Measurements from ENCODE around the gene POU3F1. TPM values are rescaled to one million over a fixed set of nuclear protein-coding genes. Genes with fewer than 3 reads are reported as not detected.
"Not testable (repeated sequence)": the region's sequence is repeated elsewhere in the genome, so short reads cannot be mapped to it uniquely, and the experiment has no call there.

Gene POU3F1
- total and polyA plus RNA-seq, 10 of the 15 experiments (the other 5 are each of a cell fraction or from before 2014, with no cell fraction given): 0.04 to 0.53 (median 0.10) TPM; not detected in 3

GRCh38 chr1:38032992-38033391 lies 13.6 kb downstream of the POU3F1 start:
- DNase-seq (ENCODE audit: low read depth, low spot score); H3K79me2 ChIP-seq (ENCODE audit: control insufficient read depth, insufficient read depth, low read length); H3K4me2 ChIP-seq (ENCODE audit: control insufficient read depth, insufficient read depth); H3K36me3 ChIP-seq (ENCODE audit: control insufficient read depth in 2 of 2, insufficient read depth in 2 of 2, low read length in 1 of 2); H3K9me3 ChIP-seq (replicated peaks; ENCODE audit: control insufficient read depth, insufficient read depth, low read length); FAIRE-seq; ATAC-seq; BruUV-seq (replicated peaks); H2AFZ ChIP-seq (ENCODE audit: control insufficient read depth, low read depth, low read length); H3K9ac ChIP-seq (ENCODE audit: control insufficient read depth, insufficient read depth, low read length); H3K27ac ChIP-seq (ENCODE audit: control insufficient read depth, insufficient read depth); intact Hi-C loops (cut with micrococcal nuclease; ENCODE audit: unreplicated experiment); H3K4me3 ChIP-seq; H4K20me1 ChIP-seq (ENCODE audit: control insufficient read depth, insufficient read depth); H3K27me3 ChIP-seq (replicated peaks in 1 of 2; ENCODE audit: control insufficient read depth in 2 of 2, insufficient read depth in 2 of 2, low read length in 1 of 2): not testable (repeated sequence)
- ChIA-PET RAD21 (ENCODE audit: unreplicated experiment) (interaction anchor here (1.2 kb wide), 1 partner anchor 39 kb away, joined by 3 read pairs; no protein-coding TSS in a partner anchor), SMC1A (ENCODE audit: uncharacterized antibody, unreplicated experiment) (interaction anchor here (0.7 to 1.7 kb wide), 4 partner anchors 28 to 488 kb away, joined by 3 to 6 read pairs (median 4); no protein-coding TSS in a partner anchor), POLR2A (interaction anchor here (1.4 kb wide), 1 partner anchor 10 kb away, joined by 4 read pairs; no protein-coding TSS in a partner anchor), CTCF (interaction anchor here (0.6 to 6.8 kb wide), 5 partner anchors 8 to 341 kb away, joined by 3 to 52 read pairs (median 3); no protein-coding TSS in a partner anchor)
- 100% methylated on average over 2 of the region's 2 CpGs for WGBS (ENCODE audit: insufficient coverage, insufficient replicate concordance, low lambda C conversion rate, missing lambda C conversion rate)
- peaks cover 36% of the 10 kb centered on the region for H3K4me1 ChIP-seq (ENCODE audit: control insufficient read depth, insufficient read depth, low read length)
- in situ Hi-C loops (cut with MboI): loop anchor here (25.0 kb wide), 1 partner anchor 554 kb away; no protein-coding TSS in a partner anchor

DNA sequence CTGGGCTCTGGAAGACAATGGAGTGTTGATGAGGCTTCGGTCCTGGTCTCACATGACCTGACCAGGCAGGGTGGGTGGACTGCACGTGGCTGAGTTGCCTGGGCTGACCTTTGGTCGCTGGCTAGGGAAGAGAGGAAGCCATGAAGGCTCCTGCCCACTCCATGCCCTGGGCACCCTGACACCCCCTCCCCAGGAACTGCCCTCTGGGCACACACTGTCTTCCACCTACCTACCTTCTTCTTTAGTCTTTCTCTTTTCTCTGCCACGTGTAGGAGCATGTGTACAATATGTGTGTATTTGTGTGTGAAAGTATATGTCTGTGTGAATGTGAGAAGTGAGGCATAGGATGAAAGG lies 15.1 kb downstream of the POU3F1 start:
- Histone ChIP-seq H3K9me3 (replicated peaks; ENCODE audit: control insufficient read depth, insufficient read depth, low read length) (no peaks in the 10 kb centered on the region), H3K4me3 (no peak overlapping the region), H3K4me1 (ENCODE audit: control insufficient read depth, insufficient read depth, low read length) (peaks cover 51% of the 10 kb centered on the region), H3K9ac (ENCODE audit: control insufficient read depth, insufficient read depth, low read length) (no peak overlapping the region), H3K36me3 (ENCODE audit: control insufficient read depth in 2 of 2, insufficient read depth in 2 of 2, low read length in 1 of 2) (no peaks in the 10 kb centered on the region; a peak in 2 of 4 replicates), H4K20me1 (ENCODE audit: control insufficient read depth, insufficient read depth) (no peaks in the 10 kb centered on the region), H2AFZ (ENCODE audit: control insufficient read depth, low read depth, low read length) (no peak overlapping the region), H3K27me3 (replicated peaks in 1 of 2; ENCODE audit: control insufficient read depth in 2 of 2, insufficient read depth in 2 of 2, low read length in 1 of 2) (no peaks in the 10 kb centered on the region), H3K79me2 (ENCODE audit: control insufficient read depth, insufficient read depth, low read length) (no peaks in the 10 kb centered on the region), H3K4me2 (ENCODE audit: control insufficient read depth, insufficient read depth) (no peak overlapping the region), H3K27ac (ENCODE audit: control insufficient read depth, insufficient read depth) (no peak overlapping the region)
- ChIA-PET POLR2A (no interaction called here), SMC1A (ENCODE audit: uncharacterized antibody, unreplicated experiment) (interaction anchor here (1.6 to 6.6 kb wide), 2 partner anchors 20 to 40 kb away, joined by 6 to 68 read pairs; no protein-coding TSS in a partner anchor), RAD21 (ENCODE audit: unreplicated experiment) (interaction anchor here (2.0 kb wide), 1 partner anchor 121 kb away, joined by 12 read pairs; no protein-coding TSS in a partner anchor), CTCF (interaction anchor here (0.7 to 13.9 kb wide), 3 partner anchors 10 to 39 kb away, joined by 3 to 252 read pairs (median 52); no protein-coding TSS in a partner anchor)
- no peak for ATAC-seq
- no peak for DNase-seq (ENCODE audit: low read depth, low spot score)
- in situ Hi-C loops (cut with MboI): loop anchor here (25.0 kb wide), 1 partner anchor 556 kb away; no protein-coding TSS in a partner anchor
- 54% methylated on average over 4 of the region's 4 CpGs for WGBS (ENCODE audit: insufficient coverage, insufficient replicate concordance, low lambda C conversion rate, missing lambda C conversion rate)
- no peak for FAIRE-seq
- no TSS peak for BruUV-seq (replicated peaks)
- intact Hi-C loops (cut with micrococcal nuclease; ENCODE audit: unreplicated experiment): no loop called here
- TF ChIP-seq HSF1 (IDR thresholded peaks at IDR 0.05; ENCODE audit: low read depth, low read length) (no peak), BHLHE40 (IDR thresholded peaks at IDR 0.05; ENCODE audit: borderline replicate concordance in 1 of 2, low read depth in 2 of 2, low read length in 1 of 2) (peak in 1 of 2 experiments; percentile 33; a peak in 1 of 4 replicates), RFX5 (IDR thresholded peaks at IDR 0.05; ENCODE audit: low read depth, low read length) (no peak), PBX3 (IDR thresholded peaks at IDR 0.05; ENCODE audit: insufficient replicate concordance, low read depth, low read length) (no peak), LARP7 (IDR thresholded peaks at IDR 0.05) (no peak)

All from GM12878 (cell line).